ENCODE results near the gene STAC. TPM values are rescaled to one million over a fixed set of nuclear protein-coding genes. Genes with fewer than 3 reads are reported as not detected.

The STAC gene
- total RNA-seq, 1 donor from 2014 or later: 7.1 TPM

DNA sequence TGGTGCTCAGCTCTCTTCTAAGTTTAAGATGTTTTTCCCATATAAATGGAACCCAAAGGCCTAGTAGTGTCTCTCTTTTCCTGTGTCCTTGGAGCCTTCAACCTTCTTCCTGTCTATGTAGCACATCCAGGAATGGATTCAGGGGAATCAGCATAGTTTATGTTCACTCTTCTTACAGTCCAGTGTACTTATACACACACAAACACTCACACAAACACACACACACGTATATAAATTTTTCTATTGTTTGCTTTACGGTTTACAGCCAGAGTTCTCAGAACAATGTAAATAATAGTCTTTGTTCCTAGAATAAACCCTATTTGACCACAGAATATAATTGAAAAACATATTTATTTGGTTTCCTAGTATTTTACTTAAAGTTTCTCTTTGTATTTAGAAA, 36.9 kb downstream of the STAC start:
- H3K36me3 ChIP-seq (ENCODE audit: insufficient read depth, low read length): no peaks in the 10 kb centered on the region
- Mint-ChIP-seq H3K4me1 (ENCODE audit: low read depth, unreplicated experiment) (no peaks in the 10 kb centered on the region), H3K4me3 (ENCODE audit: unreplicated experiment) (no peak overlapping the region), H3K27me3 (ENCODE audit: low read depth, unreplicated experiment) (no peaks in the 10 kb centered on the region), H3K36me3 (ENCODE audit: low read depth, unreplicated experiment) (peaks cover 5% of the 10 kb centered on the region), H3K9me3 (ENCODE audit: unreplicated experiment) (peaks cover 8% of the 10 kb centered on the region), H3K27ac (ENCODE audit: unreplicated experiment) (no peak overlapping the region)
- TF ChIP-seq, protein P1, sequence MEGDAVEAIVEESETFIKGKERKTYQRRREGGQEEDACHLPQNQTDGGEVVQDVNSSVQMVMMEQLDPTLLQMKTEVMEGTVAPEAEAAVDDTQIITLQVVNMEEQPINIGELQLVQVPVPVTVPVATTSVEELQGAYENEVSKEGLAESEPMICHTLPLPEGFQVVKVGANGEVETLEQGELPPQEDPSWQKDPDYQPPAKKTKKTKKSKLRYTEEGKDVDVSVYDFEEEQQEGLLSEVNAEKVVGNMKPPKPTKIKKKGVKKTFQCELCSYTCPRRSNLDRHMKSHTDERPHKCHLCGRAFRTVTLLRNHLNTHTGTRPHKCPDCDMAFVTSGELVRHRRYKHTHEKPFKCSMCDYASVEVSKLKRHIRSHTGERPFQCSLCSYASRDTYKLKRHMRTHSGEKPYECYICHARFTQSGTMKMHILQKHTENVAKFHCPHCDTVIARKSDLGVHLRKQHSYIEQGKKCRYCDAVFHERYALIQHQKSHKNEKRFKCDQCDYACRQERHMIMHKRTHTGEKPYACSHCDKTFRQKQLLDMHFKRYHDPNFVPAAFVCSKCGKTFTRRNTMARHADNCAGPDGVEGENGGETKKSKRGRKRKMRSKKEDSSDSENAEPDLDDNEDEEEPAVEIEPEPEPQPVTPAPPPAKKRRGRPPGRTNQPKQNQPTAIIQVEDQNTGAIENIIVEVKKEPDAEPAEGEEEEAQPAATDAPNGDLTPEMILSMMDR (IDR thresholded peaks at IDR 0.05; ENCODE audit: insufficient read depth, low read depth, low read length): no peak
- no peak for TF ChIP-seq EZH2 (IDR thresholded peaks at IDR 0.05; ENCODE audit: insufficient read depth, low read length)
- H3K4me3 ChIP-seq (ENCODE audit: insufficient read depth, low read depth, low read length): no peak overlapping the region
- H3K79me2 ChIP-seq (ENCODE audit: insufficient read depth, low read length): peaks cover 4% of the 10 kb centered on the region
- no peaks in the 10 kb centered on the region for H3K9me3 ChIP-seq (ENCODE audit: insufficient read depth, low read depth, low read length)
- H4K20me1 ChIP-seq (ENCODE audit: insufficient read depth, low read length): no peaks in the 10 kb centered on the region
- FAIRE-seq (no peak), DNase-seq (ENCODE audit: low read depth) (no peak)
- no peak overlapping the region for H3K27ac ChIP-seq (ENCODE audit: low read depth, low read length)
- H2AFZ ChIP-seq (ENCODE audit: low read depth, low read length): no peak overlapping the region
- H3K4me1 ChIP-seq (ENCODE audit: insufficient read depth, low read length): peaks cover 3% of the 10 kb centered on the region
- no peak overlapping the region for H3K4me2 ChIP-seq (ENCODE audit: low read length)
- no peak overlapping the region for H3K9ac ChIP-seq (ENCODE audit: low read length)
- no peaks in the 10 kb centered on the region for H3K27me3 ChIP-seq (ENCODE audit: insufficient read depth, low read length)

DNA sequence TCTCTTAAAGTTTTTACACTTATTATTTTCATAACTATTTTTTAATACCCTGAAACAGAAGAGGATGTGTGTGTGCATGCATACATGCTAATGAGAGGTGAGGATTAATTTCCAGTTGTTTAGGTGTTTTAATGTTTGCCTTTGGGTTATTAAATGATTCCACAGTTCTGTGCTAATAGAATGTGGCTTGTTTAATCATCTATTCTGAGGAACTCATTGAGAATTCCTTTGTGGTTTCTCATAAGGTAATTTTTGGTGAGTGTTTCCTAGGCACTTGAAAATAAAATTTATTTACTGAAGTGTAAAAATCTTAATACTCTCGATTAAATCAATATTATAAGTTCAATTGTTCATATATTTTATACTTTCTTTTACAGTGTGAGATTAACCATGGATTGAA, 38.0 kb downstream of the STAC start:
- peaks cover 3% of the 10 kb centered on the region for H3K4me1 ChIP-seq (ENCODE audit: insufficient read depth, low read length)
- DNase-seq (ENCODE audit: low read depth): peak; percentile 37
- TF ChIP-seq EZH2 (IDR thresholded peaks at IDR 0.05; ENCODE audit: insufficient read depth, low read length): no peak
- TF ChIP-seq, protein P1 (IDR thresholded peaks at IDR 0.05; ENCODE audit: insufficient read depth, low read depth, low read length): no peak
- no peak overlapping the region for H3K27ac ChIP-seq (ENCODE audit: low read depth, low read length)
- H3K27me3 Mint-ChIP-seq (ENCODE audit: low read depth, unreplicated experiment): no peaks in the 10 kb centered on the region
- H3K36me3 ChIP-seq (ENCODE audit: insufficient read depth, low read length): no peaks in the 10 kb centered on the region
- peaks cover 4% of the 10 kb centered on the region for H3K79me2 ChIP-seq (ENCODE audit: insufficient read depth, low read length)
- H3K27ac Mint-ChIP-seq (ENCODE audit: unreplicated experiment): no peak overlapping the region
- H3K4me3 ChIP-seq (ENCODE audit: insufficient read depth, low read depth, low read length): no peak overlapping the region
- H3K9me3 Mint-ChIP-seq (ENCODE audit: unreplicated experiment): peaks cover 8% of the 10 kb centered on the region
- no peaks in the 10 kb centered on the region for H3K4me1 Mint-ChIP-seq (ENCODE audit: low read depth, unreplicated experiment)
- H3K9me3 ChIP-seq (ENCODE audit: insufficient read depth, low read depth, low read length): no peaks in the 10 kb centered on the region
- no peak for FAIRE-seq
- H4K20me1 ChIP-seq (ENCODE audit: insufficient read depth, low read length): no peaks in the 10 kb centered on the region
- H3K27me3 ChIP-seq (ENCODE audit: insufficient read depth, low read length): no peaks in the 10 kb centered on the region
- no peak overlapping the region for H3K9ac ChIP-seq (ENCODE audit: low read length)
- H3K4me3 Mint-ChIP-seq (ENCODE audit: unreplicated experiment): no peak overlapping the region
- H2AFZ ChIP-seq (ENCODE audit: low read depth, low read length): no peak overlapping the region
- no peak overlapping the region for H3K4me2 ChIP-seq (ENCODE audit: low read length)
- peaks cover 3% of the 10 kb centered on the region for H3K36me3 Mint-ChIP-seq (ENCODE audit: low read depth, unreplicated experiment)

DNA sequence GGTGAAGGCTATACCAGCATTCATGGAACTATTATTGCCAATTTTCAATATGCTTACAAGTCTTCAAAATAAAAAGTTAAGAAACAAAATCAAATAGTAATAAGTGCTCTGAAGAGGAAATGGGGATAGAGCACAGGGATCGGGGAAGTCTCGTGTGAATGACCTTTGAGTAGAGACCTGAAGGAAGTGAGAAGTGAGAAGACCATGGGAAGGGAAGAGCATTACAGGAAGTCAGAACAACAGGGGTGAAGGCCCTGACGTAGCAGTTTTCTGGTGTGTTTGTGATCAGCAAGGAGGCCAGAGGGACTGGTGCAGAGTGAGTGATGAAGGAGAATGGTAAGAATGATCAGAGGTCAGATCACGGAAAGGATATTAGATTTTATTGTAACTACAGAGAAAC, 48.1 kb downstream of the STAC start:
- DNase-seq (ENCODE audit: low read depth): no peak
- Mint-ChIP-seq H3K27me3 (ENCODE audit: low read depth, unreplicated experiment) (no peaks in the 10 kb centered on the region), H3K36me3 (ENCODE audit: low read depth, unreplicated experiment) (peaks cover 1% of the 10 kb centered on the region), H3K4me3 (ENCODE audit: unreplicated experiment) (no peak overlapping the region), H3K27ac (ENCODE audit: unreplicated experiment) (no peak overlapping the region), H3K4me1 (ENCODE audit: low read depth, unreplicated experiment) (no peaks in the 10 kb centered on the region), H3K9me3 (ENCODE audit: unreplicated experiment) (no peaks in the 10 kb centered on the region)
- no peaks in the 10 kb centered on the region for H3K27me3 ChIP-seq (ENCODE audit: insufficient read depth, low read length)
- no peak overlapping the region for H2AFZ ChIP-seq (ENCODE audit: low read depth, low read length)
- TF ChIP-seq EZH2 (IDR thresholded peaks at IDR 0.05; ENCODE audit: insufficient read depth, low read length): no peak
- TF ChIP-seq, protein P1 (IDR thresholded peaks at IDR 0.05; ENCODE audit: insufficient read depth, low read depth, low read length): no peak
- H3K79me2 ChIP-seq (ENCODE audit: insufficient read depth, low read length): no peaks in the 10 kb centered on the region
- H3K36me3 ChIP-seq (ENCODE audit: insufficient read depth, low read length): no peaks in the 10 kb centered on the region
- H3K9ac ChIP-seq (ENCODE audit: low read length): no peak overlapping the region
- no peaks in the 10 kb centered on the region for H4K20me1 ChIP-seq (ENCODE audit: insufficient read depth, low read length)
- H3K4me2 ChIP-seq (ENCODE audit: low read length): no peak overlapping the region
- H3K4me1 ChIP-seq (ENCODE audit: insufficient read depth, low read length): no peaks in the 10 kb centered on the region
- H3K4me3 ChIP-seq (ENCODE audit: insufficient read depth, low read depth, low read length): no peak overlapping the region
- FAIRE-seq: no peak
- H3K9me3 ChIP-seq (ENCODE audit: insufficient read depth, low read depth, low read length): no peaks in the 10 kb centered on the region
- H3K27ac ChIP-seq (ENCODE audit: low read depth, low read length): no peak overlapping the region
